NCI-H1694 (cell line): ENCODE measurements around the gene ABCB10.
A peak's percentile ranks its signal among the peaks of the same experiment; 100 is the strongest.
"Not testable (repeated sequence)": the region's sequence is repeated elsewhere in the genome, so short reads cannot be mapped to it uniquely, and the experiment has no call there.

Experiments
- DNase-seq: peaks from one replicate; lab custom pipeline; 2025; lab: John Stamatoyannopoulos, UW

The ABCB10 gene

DNA sequence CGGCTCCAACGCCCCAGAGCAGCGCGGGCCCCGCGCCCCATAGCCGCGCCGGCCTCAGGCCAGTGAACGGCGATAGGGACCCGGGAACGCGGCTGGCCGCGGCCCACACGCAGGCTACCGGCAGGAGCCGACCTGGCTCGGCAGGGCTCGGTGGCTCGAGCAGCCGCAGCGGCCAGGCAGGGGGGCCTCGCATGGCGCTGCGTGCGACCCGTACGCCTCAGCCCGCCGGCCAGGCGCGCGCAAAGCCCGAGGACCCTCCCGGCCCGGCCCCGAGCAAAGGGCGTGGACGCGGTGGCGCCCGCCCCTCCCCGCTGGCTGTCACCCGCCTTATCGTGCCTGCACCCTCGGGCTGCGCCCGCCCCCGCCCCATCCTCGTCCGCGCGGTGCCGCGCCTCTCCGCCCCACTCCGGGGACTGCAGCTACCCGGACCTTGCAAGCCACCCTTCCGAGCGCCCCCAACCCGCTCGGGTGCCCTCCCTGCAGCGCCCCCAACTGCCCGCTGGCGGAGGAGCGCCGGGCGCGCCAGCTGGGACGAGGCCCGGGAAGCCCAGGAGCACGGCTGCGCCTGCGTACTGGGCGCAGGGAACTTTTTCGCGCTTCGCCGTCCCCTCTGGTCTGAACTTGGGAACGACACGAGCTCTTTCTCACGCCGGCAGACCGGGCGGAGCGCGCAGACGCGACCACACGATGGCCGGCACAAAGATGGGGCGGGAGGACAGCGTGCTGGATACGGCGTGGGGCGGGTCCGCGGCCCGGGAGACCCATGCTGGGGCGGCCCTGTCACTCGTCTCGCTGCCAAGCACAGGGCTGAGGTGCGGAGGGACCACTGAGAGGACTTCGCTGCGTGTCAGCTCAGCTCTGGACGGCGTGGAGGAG, at the start of gene ABCB10:
TSS of gene ABCB10 (minus strand) at position 248 of the 876 bp plus-strand sequence. CDS start at position 193, 55 bp downstream.
- peak; percentile 94 for DNase-seq

DNA sequence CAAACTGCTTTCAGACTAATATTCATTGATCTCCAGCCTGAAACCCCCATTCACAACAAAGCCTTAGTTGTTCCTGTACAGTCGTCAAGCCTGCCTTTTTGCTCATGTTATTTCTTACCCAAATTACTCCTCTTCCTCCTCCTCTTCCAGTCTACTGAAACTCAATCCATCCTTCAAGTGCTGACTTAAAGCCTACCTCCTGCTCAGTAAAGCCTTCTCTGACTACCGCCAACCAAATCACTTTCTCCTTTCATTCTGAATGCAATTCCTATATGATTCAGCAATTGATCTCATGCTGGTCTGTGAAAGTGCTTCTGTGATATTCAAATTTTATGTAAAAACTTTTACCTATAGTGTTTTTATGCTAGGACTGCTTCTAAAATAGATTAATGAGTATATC, 48.9 kb upstream of the ABCB10 start:
- DNase-seq, result no peak

DNA sequence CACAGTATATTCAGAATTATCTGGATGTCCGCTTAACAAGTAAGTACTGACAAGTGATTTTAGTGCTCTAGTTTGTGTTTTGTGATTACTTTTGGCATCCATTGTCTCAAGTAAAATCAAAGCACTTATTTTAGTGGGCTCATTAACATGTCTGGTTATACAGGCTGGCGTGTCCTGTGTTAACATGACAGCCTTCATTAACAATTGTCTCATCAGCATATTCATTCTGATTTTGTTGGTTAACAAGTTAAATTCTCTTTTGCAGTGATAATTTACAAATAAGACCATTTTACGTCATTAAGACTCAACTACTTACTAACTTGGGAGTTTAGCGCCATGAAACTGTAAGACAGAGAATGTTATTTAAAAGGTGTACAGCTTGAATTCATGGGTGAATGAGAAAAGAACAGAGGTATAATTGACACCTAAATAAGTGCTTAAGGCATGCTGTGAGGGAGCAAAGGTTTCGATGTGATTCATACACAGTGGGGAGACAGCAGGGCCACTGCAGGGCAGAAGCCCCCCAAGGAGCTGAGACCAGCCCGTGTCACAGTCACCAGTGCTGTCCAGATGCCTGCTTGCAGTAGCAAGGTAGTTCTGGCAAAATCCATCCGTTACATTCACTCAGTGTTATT, 45.0 kb upstream of the ABCB10 start:
- no peak for DNase-seq

DNA sequence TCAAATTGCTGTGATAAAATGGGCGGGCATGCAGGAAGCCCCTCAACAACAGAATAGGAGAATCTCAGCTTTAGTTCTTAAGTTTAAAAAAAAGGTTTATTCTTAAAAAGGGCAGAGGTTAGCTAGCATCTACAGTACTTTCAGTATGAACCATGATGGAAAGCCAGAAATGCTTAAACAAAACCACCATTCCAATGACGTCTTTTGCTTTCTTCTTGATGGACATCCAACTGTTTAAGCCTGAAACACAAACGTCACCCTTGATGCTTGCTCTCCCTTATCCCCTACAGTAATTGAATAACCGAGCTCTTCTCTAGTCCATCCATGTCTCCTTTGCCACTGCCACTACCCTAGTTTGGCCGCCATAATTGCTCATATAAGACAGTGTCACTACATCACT, 41.7 kb upstream of the ABCB10 start:
- no peak for DNase-seq

DNA sequence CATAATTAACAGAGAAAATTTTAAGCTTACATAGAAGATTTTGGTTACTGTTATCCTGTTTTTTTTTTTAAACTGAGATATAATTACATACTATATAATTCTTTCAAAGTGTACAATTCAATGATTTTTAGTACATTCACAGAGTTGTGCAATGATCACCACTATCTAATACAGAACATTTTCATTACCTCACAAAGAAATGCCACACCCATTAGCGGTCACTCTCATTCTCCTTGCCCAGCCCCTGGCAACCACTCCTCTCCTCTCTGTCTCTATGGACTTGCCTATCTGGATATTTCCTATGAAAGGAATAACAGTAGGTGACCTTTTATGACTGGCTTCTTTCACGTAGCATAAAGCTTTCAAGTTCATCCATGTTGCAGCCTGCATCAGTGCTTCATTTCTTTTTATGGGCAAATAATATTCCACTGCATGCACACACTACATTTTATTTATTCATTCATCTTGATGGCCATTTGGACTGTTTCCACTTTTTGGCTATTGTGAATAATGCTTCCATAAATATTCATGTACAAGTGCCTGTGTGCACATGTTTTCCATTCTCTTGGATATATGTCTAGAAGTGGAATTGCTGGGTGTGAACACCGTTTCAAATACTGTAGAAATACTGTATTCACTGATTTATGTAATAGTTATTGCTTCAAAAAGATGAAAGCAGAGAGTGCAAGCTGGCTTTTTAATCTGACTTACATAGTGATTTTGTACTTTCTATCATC, 40.9 kb upstream of the ABCB10 start:
- DNase-seq, result no peak

DNA sequence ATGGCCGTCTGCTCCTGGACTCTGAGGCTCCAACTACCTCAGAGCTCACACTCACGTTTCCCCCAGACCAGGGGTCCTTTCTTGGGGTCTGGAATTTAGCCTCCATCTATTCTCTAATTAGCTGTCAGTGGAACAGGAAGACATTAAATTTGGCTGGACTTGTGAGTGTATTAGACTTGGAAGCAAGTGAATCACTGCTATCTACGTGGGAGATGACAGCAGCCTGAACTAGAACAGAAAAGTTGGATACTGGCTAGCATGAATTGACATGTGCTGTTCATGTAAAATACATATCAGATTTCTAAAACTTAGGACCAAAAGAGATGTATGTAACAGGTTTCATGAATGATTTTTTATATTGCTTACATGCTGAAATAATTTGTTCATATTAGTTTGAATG, 39.4 kb upstream of the ABCB10 start:
- DNase-seq, result no peak

DNA sequence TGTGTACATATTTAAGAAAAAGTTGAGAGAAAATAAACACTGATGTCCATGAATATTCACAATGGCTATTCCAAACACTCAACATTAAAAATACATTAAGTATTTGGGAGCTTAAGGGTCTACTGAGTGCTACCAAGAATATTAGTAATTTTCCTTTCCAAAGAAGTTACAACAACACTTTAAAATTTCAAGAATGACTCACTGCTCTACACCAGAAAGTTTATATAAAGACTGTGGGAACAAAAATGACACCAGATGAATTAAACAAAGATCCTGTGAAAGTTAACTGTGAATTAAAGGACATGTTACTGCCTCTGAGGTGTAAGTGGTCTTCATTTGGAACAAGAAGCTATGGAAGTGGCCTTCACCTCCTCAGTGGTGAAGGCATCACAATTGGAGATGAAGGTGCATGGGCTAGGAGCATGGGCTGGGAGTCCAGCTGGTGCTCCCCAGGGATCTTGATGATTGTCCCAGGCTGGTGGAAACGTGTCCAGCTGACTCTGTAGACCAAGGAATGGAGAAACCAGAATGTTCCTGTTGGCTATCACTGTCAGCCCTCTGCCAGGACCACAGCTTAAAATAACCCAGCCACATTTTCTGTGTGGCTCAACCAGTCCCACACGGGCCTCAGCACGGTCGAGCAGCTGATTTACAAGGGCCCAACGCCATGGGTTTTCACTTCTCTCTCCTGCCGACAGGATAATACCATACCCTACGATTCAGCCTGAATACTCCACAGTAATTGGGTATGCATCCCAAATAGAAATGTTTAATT, 38.6 kb upstream of the ABCB10 start:
- DNase-seq, result no peak

DNA sequence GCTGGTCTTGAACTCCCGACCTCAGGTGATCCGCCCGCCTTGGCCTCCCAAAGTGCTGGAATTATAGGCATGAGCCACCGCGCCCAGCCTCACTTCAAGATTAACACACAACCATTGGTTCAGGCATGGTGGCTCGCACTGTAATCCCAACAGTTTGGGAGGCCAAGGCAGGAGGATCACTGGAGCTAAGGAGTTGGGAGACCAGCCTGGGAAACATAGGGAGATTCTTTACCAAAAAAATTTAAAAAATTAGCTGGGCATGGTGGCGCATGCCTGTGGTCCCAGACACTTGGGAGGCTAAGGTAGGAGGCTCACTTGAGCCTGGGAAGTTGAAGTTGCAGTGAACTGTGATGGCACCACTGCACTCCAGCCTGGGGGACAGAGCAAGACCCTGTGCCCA, 37.4 kb upstream of the ABCB10 start:
- DNase-seq, result not testable (repeated sequence)

DNA sequence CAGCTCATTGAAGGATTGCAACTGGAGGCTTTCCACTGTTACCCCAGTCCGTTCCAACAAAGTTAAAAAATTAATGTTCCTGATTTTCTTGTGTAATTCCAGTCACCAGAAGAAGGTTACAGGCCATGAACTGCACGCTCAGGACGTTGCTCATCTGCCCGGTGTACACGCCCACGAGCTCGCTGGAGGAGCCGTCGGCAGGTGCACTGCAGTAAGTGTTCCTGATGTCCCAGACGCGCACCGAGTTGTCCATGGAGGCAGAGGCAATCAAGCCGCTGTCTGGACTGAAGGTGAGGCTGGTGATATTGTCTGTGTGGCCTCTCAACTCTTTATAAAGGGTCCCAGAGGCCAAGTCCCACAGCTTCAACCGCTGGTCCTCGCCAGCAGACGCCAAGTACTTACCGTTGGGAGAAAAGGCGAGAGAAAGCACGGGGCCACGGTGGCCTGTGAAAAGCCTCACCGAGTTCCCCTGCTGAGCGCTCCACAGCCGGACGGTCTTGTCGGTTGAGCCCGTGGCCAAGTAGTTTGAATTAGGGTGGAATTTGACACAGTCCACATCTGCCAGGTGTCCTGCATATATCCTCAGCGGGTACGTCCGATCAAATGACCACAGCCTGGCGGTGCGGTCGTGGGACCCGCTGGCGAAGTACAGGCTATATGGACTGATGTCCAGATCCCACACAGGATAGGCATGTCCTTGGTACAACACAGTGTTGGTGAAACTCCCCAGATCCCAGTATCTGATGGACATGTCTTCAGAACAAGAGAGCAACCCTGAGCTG, 35.9 kb upstream of the ABCB10 start:
- DNase-seq, result no peak

DNA sequence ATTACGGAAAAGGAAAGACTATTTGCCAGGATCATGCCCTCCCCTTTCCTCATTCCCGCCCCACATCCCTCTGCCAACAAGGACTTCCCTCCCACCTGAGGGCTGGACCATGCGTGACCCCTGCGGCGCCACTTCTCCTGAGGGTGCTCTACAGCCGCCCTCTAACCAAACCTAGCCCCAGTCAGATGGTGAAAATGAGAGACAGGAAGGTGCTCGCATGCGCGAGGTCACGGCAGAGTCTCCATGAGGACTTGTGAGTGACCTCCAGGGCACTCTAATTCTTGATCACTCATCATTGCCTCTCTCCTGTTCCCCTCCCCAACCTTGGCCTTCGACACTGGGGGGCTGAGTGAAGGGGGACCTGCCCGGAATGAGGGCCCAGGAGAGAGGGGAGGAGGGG, 35.3 kb upstream of the ABCB10 start:
- no peak for DNase-seq

DNA sequence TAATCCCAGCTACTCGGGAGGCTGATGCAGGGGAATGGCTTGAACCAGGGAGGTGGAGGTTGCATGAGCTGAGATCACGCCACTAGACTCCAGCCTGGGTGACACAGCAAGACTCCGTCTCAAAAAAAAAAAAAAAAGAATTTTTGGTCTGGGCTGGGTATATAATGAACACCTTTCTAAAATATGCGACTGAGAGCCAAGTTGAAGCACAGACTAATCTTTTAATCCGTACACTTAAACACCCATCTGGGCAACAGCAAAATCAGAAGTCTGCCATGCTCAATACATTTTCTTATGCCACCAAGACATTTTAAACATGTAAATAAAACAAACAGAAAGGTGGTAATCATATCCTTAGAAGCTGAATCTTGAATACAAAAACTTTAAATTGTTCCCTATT, 31.6 kb upstream of the ABCB10 start:
- DNase-seq, result no peak

DNA sequence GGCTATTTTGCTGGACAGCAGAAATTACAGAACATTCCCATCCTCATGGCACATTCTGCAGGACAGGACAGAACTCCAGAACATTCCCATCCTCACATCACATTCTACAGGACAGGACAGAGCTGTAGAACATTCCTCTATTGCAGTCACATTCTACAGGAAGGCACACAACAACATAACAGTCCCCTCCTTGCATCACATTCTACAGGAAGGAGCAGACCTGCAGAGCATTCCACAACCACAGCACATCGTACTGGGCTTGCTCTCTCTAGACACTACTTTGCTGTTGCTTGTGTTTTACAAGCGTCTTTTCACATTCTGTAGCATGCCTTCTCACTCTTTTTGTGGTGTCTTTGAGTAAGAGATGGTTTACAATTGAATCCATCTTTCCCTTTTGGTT, 26.8 kb upstream of the ABCB10 start:
- no peak for DNase-seq

DNA sequence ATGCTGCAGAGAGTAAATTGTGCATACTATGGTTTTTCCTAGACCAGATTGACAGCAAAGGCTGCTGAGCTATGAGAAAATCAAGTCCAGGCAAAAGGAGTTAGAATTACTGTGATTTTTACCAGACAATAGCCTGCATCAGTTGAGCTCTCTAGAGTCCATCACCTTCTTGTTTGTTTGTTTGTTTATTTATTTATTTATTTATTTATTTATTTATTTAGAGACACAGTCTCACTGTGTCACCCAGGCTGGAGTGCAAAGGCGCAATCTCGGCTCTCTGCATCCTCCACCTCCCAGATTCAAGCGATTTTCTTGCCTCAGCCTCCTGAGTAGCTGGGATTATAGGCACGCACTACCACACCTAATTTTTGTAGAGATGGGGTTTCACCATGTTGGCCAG, 24.2 kb upstream of the ABCB10 start:
- no peak for DNase-seq

DNA sequence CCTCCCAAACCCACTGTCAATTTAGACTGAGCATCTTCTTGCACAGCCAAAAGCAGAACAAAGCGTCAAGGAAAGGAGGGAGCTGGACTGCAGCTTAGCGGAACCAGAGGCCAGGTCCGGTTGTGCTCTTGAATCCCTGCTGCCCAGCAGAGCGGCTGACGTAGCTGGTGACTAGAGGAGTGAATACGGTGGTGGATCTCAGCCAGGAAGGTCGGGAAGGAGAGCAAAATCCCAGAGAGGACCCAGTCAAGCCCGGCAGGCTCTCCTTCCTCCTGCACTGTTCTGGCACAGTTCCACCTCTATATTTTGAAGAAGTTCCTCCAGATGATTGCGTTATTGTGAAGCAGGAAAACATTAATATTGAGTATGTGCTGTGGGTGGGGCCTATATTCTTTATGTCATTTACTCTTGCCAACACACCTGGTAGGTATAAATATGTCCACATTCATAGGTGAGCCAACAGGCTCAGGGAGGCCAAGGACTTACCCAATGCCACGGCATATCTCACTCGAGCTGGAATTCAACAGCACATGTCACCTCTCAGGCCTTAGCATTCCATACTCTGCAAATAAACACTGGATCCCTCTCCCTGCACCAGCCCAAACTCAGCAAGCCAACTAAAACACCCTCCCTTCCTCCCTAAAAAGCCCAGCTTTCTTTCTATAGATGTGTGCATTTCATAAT, 23.6 kb upstream of the ABCB10 start:
- no peak for DNase-seq

DNA sequence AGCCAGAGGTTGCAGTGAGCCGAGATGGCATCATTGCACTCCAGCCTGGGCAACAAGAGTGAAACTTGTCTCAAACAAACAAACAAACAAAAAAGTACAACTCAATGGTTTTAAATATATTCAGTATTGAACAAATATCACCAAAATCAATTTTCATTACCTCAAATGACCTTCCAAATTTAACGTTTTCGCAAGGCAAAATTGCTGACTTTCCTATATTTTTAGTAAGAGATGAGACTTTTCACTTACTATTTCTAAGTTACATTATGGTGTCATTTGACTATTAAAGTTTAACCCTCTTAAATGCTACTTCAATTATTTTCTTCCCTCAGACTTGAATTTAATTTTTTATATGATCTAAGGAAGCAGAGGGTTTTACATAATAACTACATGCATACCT, 23.0 kb upstream of the ABCB10 start:
- DNase-seq, result no peak

DNA sequence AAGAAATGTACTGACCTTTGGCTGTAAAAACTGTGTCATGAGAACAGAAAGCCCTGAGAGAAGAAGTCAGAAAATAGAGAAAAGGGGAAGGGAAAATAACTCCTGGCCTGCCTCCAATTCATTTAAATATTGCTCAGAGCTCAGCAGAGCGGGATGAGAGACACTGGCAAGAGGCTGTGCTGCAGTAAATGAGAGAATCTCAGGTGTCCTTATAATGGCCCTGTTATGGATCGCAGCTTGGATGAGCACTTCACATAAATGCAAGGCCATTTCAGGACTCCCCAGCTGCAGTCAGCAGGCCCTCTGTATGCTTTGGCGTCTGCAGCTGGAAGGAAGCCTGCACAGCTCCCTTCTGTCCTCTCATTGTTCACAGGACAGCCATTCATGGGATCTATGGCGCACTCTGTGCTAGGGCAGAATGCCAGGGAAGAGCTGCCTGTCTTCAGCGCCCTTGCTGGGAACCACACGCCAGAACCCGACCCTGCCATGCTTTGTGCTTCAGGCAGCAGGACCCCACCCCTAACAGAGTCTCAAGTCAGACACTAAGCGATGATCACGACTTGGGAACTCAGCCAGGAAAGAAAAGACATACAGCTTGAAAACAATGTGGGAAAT, 20.7 kb upstream of the ABCB10 start:
- DNase-seq, result peak; percentile 85

DNA sequence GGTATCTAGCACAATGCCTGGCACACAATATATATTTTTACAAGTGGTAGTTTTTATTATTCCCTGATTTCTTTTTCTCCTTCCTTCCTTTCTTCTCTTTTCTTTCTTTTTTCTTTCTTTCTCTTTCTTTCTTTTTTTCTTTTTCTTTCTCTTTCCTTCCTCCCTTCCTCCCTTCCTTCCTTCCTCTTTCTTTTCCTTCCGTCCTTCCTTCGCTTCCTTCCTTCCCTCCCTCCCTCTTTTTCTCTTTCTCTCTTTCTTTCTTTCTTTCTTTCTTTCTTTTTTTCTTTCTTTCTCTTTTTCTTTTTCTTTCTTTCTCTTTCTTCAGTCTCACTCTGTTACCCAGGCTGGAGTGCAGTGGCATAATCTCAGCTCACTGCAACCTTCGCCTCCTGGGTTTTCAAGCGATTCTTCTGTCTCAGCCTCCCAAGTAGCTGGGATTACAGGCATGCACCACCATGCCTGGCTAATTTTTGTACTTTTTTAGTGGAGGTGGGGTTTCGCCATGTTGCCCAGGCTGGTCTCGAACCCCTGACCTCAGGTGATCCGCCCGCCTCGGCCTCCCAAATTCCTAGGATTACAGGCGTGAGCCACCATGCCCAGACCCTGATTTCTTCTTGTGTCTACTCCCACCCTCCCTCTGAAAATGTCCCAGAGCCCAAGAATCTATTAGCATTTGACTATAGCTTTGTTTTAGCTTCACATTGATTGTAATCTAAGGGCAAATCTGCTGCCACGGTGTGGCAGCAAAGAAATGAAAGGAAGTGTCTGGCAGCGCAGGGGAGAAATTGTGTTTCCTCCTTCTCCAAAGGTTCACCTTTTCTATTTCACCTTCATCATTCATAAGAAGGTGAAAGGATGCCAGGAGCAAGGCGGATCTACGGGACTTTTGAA, 19.9 kb upstream of the ABCB10 start:
- no peak for DNase-seq

DNA sequence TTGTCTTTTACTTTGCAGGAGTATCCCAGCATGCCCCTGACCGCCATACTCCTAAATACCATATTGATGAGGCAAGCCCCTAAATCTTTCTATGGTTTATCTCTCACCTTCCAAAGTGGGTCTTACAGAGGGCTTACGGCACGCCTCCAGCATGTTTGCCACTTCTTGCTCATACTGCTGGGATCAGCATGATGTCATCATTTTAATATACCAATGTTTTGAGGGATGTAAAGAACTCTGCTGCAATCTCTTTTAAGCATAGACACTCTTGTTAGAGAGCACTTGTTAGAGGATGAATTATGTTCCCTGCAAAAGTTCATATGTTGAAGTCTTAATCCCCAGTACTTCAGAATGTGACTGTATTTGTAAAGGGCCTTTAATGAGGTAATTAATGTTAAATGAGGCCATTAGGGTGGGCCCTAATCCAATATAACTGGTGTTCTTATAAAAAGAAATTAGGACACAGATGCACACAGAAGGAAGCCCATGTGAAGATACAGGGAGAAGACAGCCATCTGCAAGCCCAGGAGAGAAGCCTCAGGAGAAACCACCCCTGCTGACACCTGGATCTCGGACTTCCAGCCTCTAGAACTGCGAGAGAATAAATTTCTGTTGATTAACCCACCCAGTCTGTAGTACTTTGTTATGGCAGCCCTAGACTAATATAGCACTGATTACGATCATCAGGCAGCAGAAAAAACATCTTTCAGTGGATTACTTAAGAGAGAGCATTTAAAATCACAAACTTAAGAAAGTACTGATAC, 16.4 kb upstream of the ABCB10 start:
- no peak for DNase-seq
